Karpas-422 (cell line): ENCODE measurements around the gene SHE. TPM values are rescaled to one million over a fixed set of nuclear protein-coding genes. Genes with fewer than 3 reads are reported as not detected.
"Not testable (repeated sequence)": the region's sequence is repeated elsewhere in the genome, so short reads cannot be mapped to it uniquely, and the experiment has no call there.

Experiments used
- DNase-seq: peaks from one replicate; pipeline ENCODE4 v3.0.0-alpha.2; 2015
- H2AFZ ChIP-seq: fragments of 200-600 bp; sonication (generic); 2 replicates; pipeline ENCODE4 v1.6.1; 2014; ENCODE audit warnings: antibody characterized with exemption, low read length, mixed read lengths
- H3K27ac ChIP-seq: fragments of 200-600 bp; sonication (generic); 2 replicates; pipeline ENCODE4 v1.5.1; 2014; ENCODE audit warnings: mild to moderate bottlenecking, low read length, moderate library complexity
- H3K27me3 ChIP-seq: fragments of 200-600 bp; sonication (generic); 2 replicates; pipeline ENCODE4 v1.6.1; 2014; ENCODE audit warnings: low read length, mixed read lengths
- H3K36me3 ChIP-seq: fragments of 200-600 bp; sonication (generic); 2 replicates; pipeline ENCODE4 v1.6.1; 2014; ENCODE audit warnings: low read length, mixed read lengths; ENCODE audit not compliant: insufficient read depth
- H3K4me1 ChIP-seq: fragments of 200-600 bp; sonication (generic); 2 replicates; pipeline ENCODE4 v1.6.1; 2014; ENCODE audit warnings: mild to moderate bottlenecking, low read length, mixed read lengths
- H3K4me2 ChIP-seq: fragments of 200-600 bp; sonication (generic); 2 replicates; pipeline ENCODE4 v1.6.1; 2014; ENCODE audit warnings: low read length, low read depth, mild to moderate bottlenecking; ENCODE audit not compliant: poor library complexity, severe bottlenecking
- H3K4me3 ChIP-seq: fragments of 200-600 bp; sonication (generic); 2 replicates; pipeline ENCODE4 v1.5.1; 2014; ENCODE audit warnings: mild to moderate bottlenecking, antibody characterized with exemption, low read length, mixed read lengths
- H3K79me2 ChIP-seq: fragments of 200-600 bp; sonication (generic); 2 replicates; pipeline ENCODE4 v1.6.1; 2014; ENCODE audit warnings: mild to moderate bottlenecking, low read length, mixed read lengths
- H3K9ac ChIP-seq: fragments of 200-600 bp; sonication (generic); 2 replicates; pipeline ENCODE4 v1.6.0; 2014; ENCODE audit warnings: low read length
- H3K9me2 ChIP-seq: fragments of 200-600 bp; sonication (generic), shearing (Covaris generic); replicated peaks from 2 replicates; pipeline ENCODE4 v1.6.0; 2014; ENCODE audit warnings: mild to moderate bottlenecking, low read length, moderate library complexity; ENCODE audit not compliant: insufficient read depth
- H3K9me3 ChIP-seq: fragments of 300-700, 200-600 bp; sonication (generic); 2 replicates; pipeline ENCODE4 v1.6.1; 2014; ENCODE audit warnings: low read length, mixed read lengths
- H4K20me1 ChIP-seq: fragments of 200-600 bp; sonication (generic); 2 replicates; pipeline ENCODE4 v1.6.1; 2014; ENCODE audit warnings: mild to moderate bottlenecking, antibody characterized with exemption, low read length, low read depth; ENCODE audit not compliant: insufficient read depth
- total RNA-seq: library from RNA; depleted of rRNA; stranded (reverse); fragments of >200 nt; shearing (Covaris generic); gene quantifications from 2 replicates; pipeline ENCODE4 v1.2.3, GENCODE V29; 2014; ENCODE audit warnings: low replicate concordance

Gene SHE
- total RNA-seq, 1 experiment from 2014 or later = not detected

DNA sequence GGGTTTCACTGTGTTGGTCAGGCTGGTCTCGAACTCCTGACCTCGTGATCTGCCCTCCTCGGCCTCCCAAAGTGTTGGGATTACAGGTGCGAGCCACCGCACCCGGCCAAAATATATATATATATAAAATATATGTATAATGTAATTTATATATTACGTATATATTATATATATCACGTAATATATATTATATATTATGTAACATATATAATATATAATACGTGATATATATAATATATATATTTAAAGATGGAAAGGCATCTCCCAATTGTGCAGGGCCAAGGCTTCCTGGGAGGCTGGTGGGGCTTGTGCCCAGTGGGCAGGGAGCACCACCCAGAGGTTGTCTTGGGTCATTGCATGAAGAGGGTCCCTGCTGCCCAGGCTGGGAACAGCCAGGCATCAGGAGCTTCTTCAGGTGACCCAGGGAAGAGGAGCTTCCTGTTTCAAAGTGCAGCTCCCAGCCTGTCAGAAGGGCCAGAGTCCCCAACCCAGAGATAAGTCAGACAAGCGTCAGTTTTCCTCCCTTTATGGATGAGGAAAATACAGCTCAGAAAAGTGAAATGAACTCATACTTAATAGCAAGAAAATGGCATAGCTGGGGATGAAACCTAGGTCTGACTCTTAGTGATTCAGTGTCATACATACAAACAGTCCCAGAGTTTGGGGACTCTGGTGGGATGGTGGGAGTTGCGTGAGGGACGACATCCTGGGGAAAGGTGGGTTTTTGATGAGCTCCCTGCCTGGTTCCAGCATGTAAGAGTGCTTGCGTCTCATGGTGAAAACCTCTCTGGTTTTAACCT lies 44.3 kb upstream of the SHE start:
- Histone ChIP-seq H3K9ac (no peak overlapping the region), H2AFZ (no peak overlapping the region), H3K4me2 (no peak overlapping the region), H3K9me2 (no peaks in the 10 kb centered on the region), H3K27ac (no peak overlapping the region), H3K4me1 (0 out of 2 replicates have a peak, but pooled peaks cover 3% of the 10 kb centered on the region), H3K79me2 (no peaks in the 10 kb centered on the region), H3K9me3 (no peaks in the 10 kb centered on the region), H4K20me1 (peaks cover 12% of the 10 kb centered on the region; the same call in 1 of the 2 replicates), H3K36me3 (peaks cover 18% of the 10 kb centered on the region), H3K4me3 (no peak overlapping the region), H3K27me3 (no peaks in the 10 kb centered on the region)
- DNase-seq = peak; percentile 84

GRCh38 chr1:154541231-154541630 lies 39.0 kb upstream of the SHE start:
- H3K27ac ChIP-seq = no peak overlapping the region
- no peak overlapping the region for H2AFZ ChIP-seq
- H3K4me2 ChIP-seq = no peak overlapping the region
- no peak overlapping the region for H3K4me3 ChIP-seq
- H3K9me2 ChIP-seq = no peaks in the 10 kb centered on the region
- H3K9ac ChIP-seq = no peak overlapping the region
- H3K27me3 ChIP-seq = no peaks in the 10 kb centered on the region
- H3K9me3 ChIP-seq = no peaks in the 10 kb centered on the region
- H4K20me1 ChIP-seq = no peaks in the 10 kb centered on the region
- H3K4me1 ChIP-seq = no peaks in the 10 kb centered on the region
- no peak for DNase-seq
- no peaks in the 10 kb centered on the region for H3K79me2 ChIP-seq
- H3K36me3 ChIP-seq = no peaks in the 10 kb centered on the region

GRCh38 chr1:154539486-154540483 lies 37.6 kb upstream of the SHE start:
- H3K4me3 ChIP-seq = no peak overlapping the region
- no peaks in the 10 kb centered on the region for H4K20me1 ChIP-seq
- no peaks in the 10 kb centered on the region for H3K27me3 ChIP-seq
- no peaks in the 10 kb centered on the region for H3K9me3 ChIP-seq
- H3K36me3 ChIP-seq = no peaks in the 10 kb centered on the region
- no peak overlapping the region for H2AFZ ChIP-seq
- H3K79me2 ChIP-seq = no peaks in the 10 kb centered on the region
- no peak overlapping the region for H3K9ac ChIP-seq
- no peaks in the 10 kb centered on the region for H3K4me1 ChIP-seq
- H3K4me2 ChIP-seq = no peak overlapping the region
- DNase-seq = no peak
- H3K9me2 ChIP-seq = no peaks in the 10 kb centered on the region
- no peak overlapping the region for H3K27ac ChIP-seq

GRCh38 chr1:154536570-154536969 lies 34.4 kb upstream of the SHE start:
- Histone ChIP-seq H3K27me3 (no peaks in the 10 kb centered on the region), H3K4me2 (no peak overlapping the region), H2AFZ (no peak overlapping the region), H3K79me2 (no peaks in the 10 kb centered on the region), H3K9me3 (no peaks in the 10 kb centered on the region), H3K36me3 (no peaks in the 10 kb centered on the region), H4K20me1 (no peaks in the 10 kb centered on the region), H3K4me3 (no peak overlapping the region), H3K27ac (no peak overlapping the region), H3K9ac (no peak overlapping the region), H3K9me2 (no peaks in the 10 kb centered on the region), H3K4me1 (no peaks in the 10 kb centered on the region)
- no peak for DNase-seq

GRCh38 chr1:154533952-154534844 lies 32.0 kb upstream of the SHE start:
- no peaks in the 10 kb centered on the region for H4K20me1 ChIP-seq
- no peaks in the 10 kb centered on the region for H3K27me3 ChIP-seq
- H3K4me2 ChIP-seq = no peak overlapping the region
- no peaks in the 10 kb centered on the region for H3K9me3 ChIP-seq
- H3K9ac ChIP-seq = no peak overlapping the region
- DNase-seq = peak; percentile 73
- no peaks in the 10 kb centered on the region for H3K79me2 ChIP-seq
- H3K4me1 ChIP-seq = no peaks in the 10 kb centered on the region
- H2AFZ ChIP-seq = no peak overlapping the region
- no peak overlapping the region for H3K4me3 ChIP-seq
- no peaks in the 10 kb centered on the region for H3K36me3 ChIP-seq
- H3K9me2 ChIP-seq = no peaks in the 10 kb centered on the region
- H3K27ac ChIP-seq = no peak overlapping the region

DNA sequence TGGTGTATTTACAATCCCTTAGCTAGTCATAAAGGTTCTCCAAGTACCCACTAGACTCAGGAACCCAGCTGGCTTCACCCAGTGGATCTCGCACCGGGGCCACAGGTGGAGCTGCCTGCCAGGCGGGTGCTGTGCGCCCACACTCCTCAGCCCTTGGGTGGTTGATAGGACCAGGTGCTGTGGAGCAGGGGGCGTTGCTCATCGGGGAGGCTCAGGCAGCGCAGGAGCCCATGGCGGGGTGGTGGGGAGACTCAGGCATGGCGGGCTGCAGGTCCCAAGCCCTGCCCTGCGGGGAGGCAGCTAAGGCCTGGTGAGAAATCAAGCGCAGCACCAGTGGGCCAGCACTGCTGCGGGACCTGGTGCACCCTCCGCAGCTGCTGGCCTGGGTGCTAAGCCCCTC lies 29.7 kb upstream of the SHE start:
- not testable (repeated sequence) for H3K9me2 ChIP-seq, H4K20me1 ChIP-seq, H3K4me2 ChIP-seq, H3K9me3 ChIP-seq, H3K36me3 ChIP-seq, H3K9ac ChIP-seq, H3K4me3 ChIP-seq, H3K27ac ChIP-seq, H3K4me1 ChIP-seq, H3K79me2 ChIP-seq, H2AFZ ChIP-seq, DNase-seq, H3K27me3 ChIP-seq

DNA sequence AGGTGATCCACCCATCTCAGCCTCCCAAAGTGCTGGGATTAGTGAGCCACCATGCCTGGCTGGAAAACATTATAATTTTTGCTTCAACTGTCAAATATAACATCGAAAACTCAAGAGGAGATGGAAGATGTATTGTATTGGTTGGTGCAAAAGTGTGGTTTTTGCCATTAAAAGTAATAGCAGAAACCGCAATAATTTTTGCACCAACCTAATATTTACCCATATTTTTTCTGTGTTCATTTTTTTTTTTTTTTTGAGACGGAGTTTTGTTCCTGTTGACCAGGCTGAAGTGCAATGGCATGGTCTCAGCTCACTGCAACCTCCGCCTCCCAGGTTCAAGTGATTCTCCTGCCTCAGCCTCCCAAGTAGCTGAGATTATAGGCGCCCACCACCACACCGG lies 27.1 kb upstream of the SHE start:
- no peaks in the 10 kb centered on the region for H3K27me3 ChIP-seq
- H3K9me3 ChIP-seq = no peaks in the 10 kb centered on the region
- no peaks in the 10 kb centered on the region for H3K4me1 ChIP-seq
- no peaks in the 10 kb centered on the region for H4K20me1 ChIP-seq
- H2AFZ ChIP-seq = no peak overlapping the region
- no peaks in the 10 kb centered on the region for H3K9me2 ChIP-seq
- H3K79me2 ChIP-seq = no peaks in the 10 kb centered on the region
- no peak overlapping the region for H3K9ac ChIP-seq
- H3K4me3 ChIP-seq = no peak overlapping the region
- no peak overlapping the region for H3K4me2 ChIP-seq
- no peak for DNase-seq
- H3K27ac ChIP-seq = no peak overlapping the region
- no peaks in the 10 kb centered on the region for H3K36me3 ChIP-seq
